Heart left ventricle (tissue), 13 donors: ENCODE data around the gene SLC22A2.

Source experiments
- POLR2A ChIP-seq, 2 donors: fragments of 450-650 bp; IDR thresholded peaks; one replicate each; pipeline ENCODE4 v1.6.1; 2017; ENCODE audit warnings: antibody characterized with exemption in 2 of 2, mild to moderate bottlenecking in 2 of 2, moderate library complexity in 2 of 2
- TF ChIP-seq, protein P1 (sequence below), 12 donors: fragments of 200-600 bp; sonication (generic) in 4 of 12; IDR thresholded peaks; one replicate each; pipeline versions ENCODE4 v1.5.0 to v1.8.0; 2018 to 2022; ENCODE audit warnings: antibody characterized with exemption in 12 of 12, mild to moderate bottlenecking in 5 of 12
- donor health status: ischemic (EF 13 %, LVEDD 7.1; RV severe dilation, severe dysfunction).
- donor health status: DM: no; HTN: yes; CAD: no.
- donor health status: DM: no; HTN: no; CAD: no.
- donor health status: ischemic (EF 25% LVEDD 6.9; RV normal size, moderate dysfunction).
- donor health status: ischemic (EF 25% LVEDD 5.7; RV mildly dilated, moderate dysfunction).
- donor health status: ischemic (EF 35%, LVEDD 5.7; RV mildly dilated, moderate dysfunction).
- donor health status: nonischemic (EF 11% LVEDD 7.7; RV severe dilation, severe dysfunction).
- donor health status: DM: yes; HTN: yes; CAD: no.
- donor health status: PGD.
- donor health status: ischemic (EF 29% LVEDD 5.4; RV normal size, mild dysfunction).
- donor health status: nonischemic (EF 23%, LVEDD 6.1; RV moderate dilation, normal function).

- no peak for TF ChIP-seq POLR2A (IDR thresholded peaks at IDR 0.05)
- TF ChIP-seq, protein P1, sequence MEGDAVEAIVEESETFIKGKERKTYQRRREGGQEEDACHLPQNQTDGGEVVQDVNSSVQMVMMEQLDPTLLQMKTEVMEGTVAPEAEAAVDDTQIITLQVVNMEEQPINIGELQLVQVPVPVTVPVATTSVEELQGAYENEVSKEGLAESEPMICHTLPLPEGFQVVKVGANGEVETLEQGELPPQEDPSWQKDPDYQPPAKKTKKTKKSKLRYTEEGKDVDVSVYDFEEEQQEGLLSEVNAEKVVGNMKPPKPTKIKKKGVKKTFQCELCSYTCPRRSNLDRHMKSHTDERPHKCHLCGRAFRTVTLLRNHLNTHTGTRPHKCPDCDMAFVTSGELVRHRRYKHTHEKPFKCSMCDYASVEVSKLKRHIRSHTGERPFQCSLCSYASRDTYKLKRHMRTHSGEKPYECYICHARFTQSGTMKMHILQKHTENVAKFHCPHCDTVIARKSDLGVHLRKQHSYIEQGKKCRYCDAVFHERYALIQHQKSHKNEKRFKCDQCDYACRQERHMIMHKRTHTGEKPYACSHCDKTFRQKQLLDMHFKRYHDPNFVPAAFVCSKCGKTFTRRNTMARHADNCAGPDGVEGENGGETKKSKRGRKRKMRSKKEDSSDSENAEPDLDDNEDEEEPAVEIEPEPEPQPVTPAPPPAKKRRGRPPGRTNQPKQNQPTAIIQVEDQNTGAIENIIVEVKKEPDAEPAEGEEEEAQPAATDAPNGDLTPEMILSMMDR (IDR thresholded peaks at IDR 0.05): no peak
Measured at GRCh38 chr6:160218810-160219209, 39.8 kb downstream of the SLC22A2 start.
